Measurements from ENCODE around the gene PLIN5.

The PLIN5 gene

DNA sequence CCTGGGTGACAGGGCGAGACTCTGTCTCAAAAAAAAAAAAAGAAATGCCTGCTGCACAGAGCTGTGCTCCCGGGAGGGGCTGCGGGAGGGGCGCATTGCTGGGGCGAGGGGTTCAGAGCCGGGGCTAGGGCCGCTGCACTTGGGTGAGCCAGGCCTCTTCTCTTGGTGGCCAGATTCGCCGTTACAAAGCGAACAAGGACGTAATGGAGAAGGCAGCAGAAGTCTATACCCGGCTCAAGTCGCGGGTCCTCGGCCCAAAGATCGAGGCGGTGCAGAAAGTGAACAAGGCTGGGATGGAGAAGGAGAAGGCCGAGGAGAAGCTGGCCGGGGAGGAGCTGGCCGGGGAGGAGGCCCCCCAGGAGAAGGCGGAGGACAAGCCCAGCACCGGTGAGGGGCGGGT lies 35.7 kb downstream of the PLIN5 start:
- Histone ChIP-seq H3K4me2 (ENCODE audit: low read length) (no peak overlapping the region), H3K9ac (ENCODE audit: low read length) (no peak overlapping the region), H3K36me3 (ENCODE audit: control insufficient read depth, insufficient read depth, low read length) (peaks cover 9% of the 10 kb centered on the region), H3K27me3 (ENCODE audit: insufficient read depth, low read length, poor library complexity) (no peaks in the 10 kb centered on the region), H3K4me1 (ENCODE audit: control insufficient read depth, low read depth, low read length) (no peaks in the 10 kb centered on the region), H3K23ac (ENCODE audit: low read length) (no peak overlapping the region), H3K18ac (ENCODE audit: low read length) (no peak overlapping the region), H4K5ac (ENCODE audit: low read length) (no peak overlapping the region), H3K79me2 (ENCODE audit: control insufficient read depth, insufficient read depth, low read length) (no peaks in the 10 kb centered on the region), H3K27ac (ENCODE audit: low read depth, low read length) (no peak overlapping the region), H3K4ac (ENCODE audit: low read depth, low read length) (no peak overlapping the region), H2BK120ac (ENCODE audit: low read depth, low read length) (no peak overlapping the region), H3K56ac (ENCODE audit: low read length) (no peak overlapping the region), H2BK15ac (replicated peaks; ENCODE audit: low read depth) (no peak overlapping the region), H3K4me3 (ENCODE audit: low read length) (no peak overlapping the region), H2BK5ac (ENCODE audit: low read length) (no peak overlapping the region), H4K8ac (ENCODE audit: low read depth, low read length) (no peak overlapping the region), H3K79me1 (ENCODE audit: low read length) (no peaks in the 10 kb centered on the region), H2AK5ac (ENCODE audit: low read length) (no peak overlapping the region)
- no peak for DNase-seq
- no CpG with 5 or more reads among the region's 23 CpGs for WGBS (ENCODE audit: extremely low coverage, insufficient coverage, low lambda C conversion rate)

GRCh38 chr19:4498694-4499093 lies 36.3 kb downstream of the PLIN5 start:
- peaks cover 11% of the 10 kb centered on the region for H3K36me3 ChIP-seq (ENCODE audit: control insufficient read depth, insufficient read depth, low read length)
- no peak overlapping the region for H3K27ac ChIP-seq (ENCODE audit: low read depth, low read length)

GRCh38 chr19:4497770-4498389 lies 37.1 kb downstream of the PLIN5 start:
- Histone ChIP-seq H3K27ac (ENCODE audit: low read depth, low read length) (no peak overlapping the region), H2BK120ac (ENCODE audit: low read depth, low read length) (no peak overlapping the region), H3K79me2 (ENCODE audit: control insufficient read depth, insufficient read depth, low read length) (no peaks in the 10 kb centered on the region), H4K8ac (ENCODE audit: low read depth, low read length) (no peak overlapping the region), H3K18ac (ENCODE audit: low read length) (no peak overlapping the region), H3K4ac (ENCODE audit: low read depth, low read length) (no peak overlapping the region), H3K4me1 (ENCODE audit: control insufficient read depth, low read depth, low read length) (no peaks in the 10 kb centered on the region), H3K36me3 (ENCODE audit: control insufficient read depth, insufficient read depth, low read length) (peaks cover 12% of the 10 kb centered on the region), H3K27me3 (ENCODE audit: insufficient read depth, low read length, poor library complexity) (no peaks in the 10 kb centered on the region), H2BK15ac (replicated peaks; ENCODE audit: low read depth) (no peak overlapping the region), H3K56ac (ENCODE audit: low read length) (no peak overlapping the region), H3K4me2 (ENCODE audit: low read length) (no peak overlapping the region), H2BK5ac (ENCODE audit: low read length) (no peak overlapping the region), H2AK5ac (ENCODE audit: low read length) (no peak overlapping the region), H4K5ac (ENCODE audit: low read length) (no peak overlapping the region), H3K9ac (ENCODE audit: low read length) (no peak overlapping the region), H3K4me3 (ENCODE audit: low read length) (no peak overlapping the region), H3K79me1 (ENCODE audit: low read length) (no peaks in the 10 kb centered on the region), H3K23ac (ENCODE audit: low read length) (no peak overlapping the region)
- WGBS (ENCODE audit: extremely low coverage, insufficient coverage, low lambda C conversion rate) = no CpG with 5 or more reads among the region's 25 CpGs
- no peak for DNase-seq

More at GRCh38 chr19:4498694-4499093, 36.3 kb downstream of the PLIN5 start:
- H3K4me3 ChIP-seq (ENCODE audit: low read length) = no peak overlapping the region
- H4K5ac ChIP-seq (ENCODE audit: low read length) = no peak overlapping the region
- H3K9ac ChIP-seq (ENCODE audit: low read length) = no peak overlapping the region
- H3K23ac ChIP-seq (ENCODE audit: low read length) = no peak overlapping the region
- H3K18ac ChIP-seq (ENCODE audit: low read length) = no peak overlapping the region
- H4K8ac ChIP-seq (ENCODE audit: low read depth, low read length) = no peak overlapping the region
- no peaks in the 10 kb centered on the region for H3K4me1 ChIP-seq (ENCODE audit: control insufficient read depth, low read depth, low read length)
- no peaks in the 10 kb centered on the region for H3K27me3 ChIP-seq (ENCODE audit: insufficient read depth, low read length, poor library complexity)
- DNase-seq = no peak
- no peaks in the 10 kb centered on the region for H3K79me1 ChIP-seq (ENCODE audit: low read length)
- no peak overlapping the region for H3K4me2 ChIP-seq (ENCODE audit: low read length)
- no CpG with 5 or more reads among the region's 12 CpGs for WGBS (ENCODE audit: extremely low coverage, insufficient coverage, low lambda C conversion rate)
- H2BK5ac ChIP-seq (ENCODE audit: low read length) = no peak overlapping the region
- no peak overlapping the region for H2AK5ac ChIP-seq (ENCODE audit: low read length)
- no peak overlapping the region for H3K56ac ChIP-seq (ENCODE audit: low read length)
- no peak overlapping the region for H3K4ac ChIP-seq (ENCODE audit: low read depth, low read length)
- H3K79me2 ChIP-seq (ENCODE audit: control insufficient read depth, insufficient read depth, low read length) = no peaks in the 10 kb centered on the region
- no peak overlapping the region for H2BK120ac ChIP-seq (ENCODE audit: low read depth, low read length)
- H2BK15ac ChIP-seq (replicated peaks; ENCODE audit: low read depth) = no peak overlapping the region

GRCh38 chr19:4496304-4496703 lies 38.7 kb downstream of the PLIN5 start:
- Histone ChIP-seq H3K4ac (ENCODE audit: low read depth, low read length) (no peak overlapping the region), H4K8ac (ENCODE audit: low read depth, low read length) (no peak overlapping the region), H3K4me2 (ENCODE audit: low read length) (no peak overlapping the region), H2BK15ac (replicated peaks; ENCODE audit: low read depth) (no peak overlapping the region), H2AK5ac (ENCODE audit: low read length) (no peak overlapping the region), H3K27ac (ENCODE audit: low read depth, low read length) (no peak overlapping the region), H4K5ac (ENCODE audit: low read length) (no peak overlapping the region), H3K79me2 (ENCODE audit: control insufficient read depth, insufficient read depth, low read length) (no peaks in the 10 kb centered on the region), H3K56ac (ENCODE audit: low read length) (no peak overlapping the region), H3K79me1 (ENCODE audit: low read length) (peaks cover 2% of the 10 kb centered on the region), H3K9ac (ENCODE audit: low read length) (no peak overlapping the region), H3K27me3 (ENCODE audit: insufficient read depth, low read length, poor library complexity) (no peaks in the 10 kb centered on the region), H3K23ac (ENCODE audit: low read length) (no peak overlapping the region), H3K18ac (ENCODE audit: low read length) (no peak overlapping the region), H3K4me1 (ENCODE audit: control insufficient read depth, low read depth, low read length) (no peaks in the 10 kb centered on the region), H3K36me3 (ENCODE audit: control insufficient read depth, insufficient read depth, low read length) (peaks cover 15% of the 10 kb centered on the region), H2BK5ac (ENCODE audit: low read length) (no peak overlapping the region), H2BK120ac (ENCODE audit: low read depth, low read length) (no peak overlapping the region), H3K4me3 (ENCODE audit: low read length) (no peak overlapping the region)
- no peak for DNase-seq
- no CpG with 5 or more reads among the region's 18 CpGs for WGBS (ENCODE audit: extremely low coverage, insufficient coverage, low lambda C conversion rate)

- Histone ChIP-seq H3K4me3 (ENCODE audit: low read length) (no peak overlapping the region), H3K27ac (ENCODE audit: low read depth, low read length) (no peak overlapping the region), H3K23ac (ENCODE audit: low read length) (no peak overlapping the region), H2BK120ac (ENCODE audit: low read depth, low read length) (no peak overlapping the region), H3K4ac (ENCODE audit: low read depth, low read length) (no peak overlapping the region), H3K56ac (ENCODE audit: low read length) (no peak overlapping the region), H3K4me1 (ENCODE audit: control insufficient read depth, low read depth, low read length) (no peaks in the 10 kb centered on the region), H3K79me1 (ENCODE audit: low read length) (peaks cover 2% of the 10 kb centered on the region), H2BK15ac (replicated peaks; ENCODE audit: low read depth) (no peak overlapping the region), H4K8ac (ENCODE audit: low read depth, low read length) (no peak overlapping the region), H2AK5ac (ENCODE audit: low read length) (no peak overlapping the region), H3K4me2 (ENCODE audit: low read length) (no peak overlapping the region), H4K5ac (ENCODE audit: low read length) (no peak overlapping the region), H3K27me3 (ENCODE audit: insufficient read depth, low read length, poor library complexity) (no peaks in the 10 kb centered on the region), H3K18ac (ENCODE audit: low read length) (no peak overlapping the region), H3K79me2 (ENCODE audit: control insufficient read depth, insufficient read depth, low read length) (no peaks in the 10 kb centered on the region), H2BK5ac (ENCODE audit: low read length) (no peak overlapping the region), H3K36me3 (ENCODE audit: control insufficient read depth, insufficient read depth, low read length) (peaks cover 12% of the 10 kb centered on the region), H3K9ac (ENCODE audit: low read length) (no peak overlapping the region)
- no peak for DNase-seq
- WGBS (ENCODE audit: extremely low coverage, insufficient coverage, low lambda C conversion rate) = no CpG with 5 or more reads among the region's 12 CpGs
Observed at GRCh38 chr19:4495471-4495870, 39.6 kb downstream of the PLIN5 start.

DNA sequence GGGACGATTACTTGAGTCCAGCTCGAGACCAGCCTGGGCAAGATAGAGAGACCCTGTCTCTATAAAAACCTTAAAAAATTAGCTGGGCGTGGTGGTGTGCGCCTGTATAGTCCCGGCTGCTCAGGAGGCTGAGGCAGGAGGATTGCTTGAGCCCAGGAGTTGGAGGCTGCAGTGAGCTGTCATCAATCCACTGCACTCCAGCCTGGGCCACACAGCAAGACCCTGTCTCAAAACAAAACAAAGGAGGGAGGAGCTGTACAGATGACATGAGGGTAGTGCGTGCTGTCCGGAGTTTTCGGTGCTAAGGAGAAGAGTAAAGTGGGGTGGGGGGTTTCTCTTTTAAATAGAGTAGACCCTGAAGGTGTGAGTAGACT lies 40.3 kb downstream of the PLIN5 start:
- no peak overlapping the region for H3K4me3 ChIP-seq (ENCODE audit: low read length)
- DNase-seq = no peak
- H2BK5ac ChIP-seq (ENCODE audit: low read length) = no peak overlapping the region
- H2AK5ac ChIP-seq (ENCODE audit: low read length) = no peak overlapping the region
- no peaks in the 10 kb centered on the region for H3K4me1 ChIP-seq (ENCODE audit: control insufficient read depth, low read depth, low read length)
- H3K23ac ChIP-seq (ENCODE audit: low read length) = no peak overlapping the region
- no peak overlapping the region for H4K5ac ChIP-seq (ENCODE audit: low read length)
- no peak overlapping the region for H3K56ac ChIP-seq (ENCODE audit: low read length)
- H4K8ac ChIP-seq (ENCODE audit: low read depth, low read length) = no peak overlapping the region
- WGBS (ENCODE audit: extremely low coverage, insufficient coverage, low lambda C conversion rate) = no CpG with 5 or more reads among the region's 8 CpGs
- no peaks in the 10 kb centered on the region for H3K79me2 ChIP-seq (ENCODE audit: control insufficient read depth, insufficient read depth, low read length)
- no peak overlapping the region for H2BK120ac ChIP-seq (ENCODE audit: low read depth, low read length)
- no peak overlapping the region for H3K18ac ChIP-seq (ENCODE audit: low read length)
- H3K9ac ChIP-seq (ENCODE audit: low read length) = no peak overlapping the region
- peaks cover 2% of the 10 kb centered on the region for H3K79me1 ChIP-seq (ENCODE audit: low read length)
- peaks cover 13% of the 10 kb centered on the region for H3K36me3 ChIP-seq (ENCODE audit: control insufficient read depth, insufficient read depth, low read length)
- H3K4me2 ChIP-seq (ENCODE audit: low read length) = no peak overlapping the region
- H3K4ac ChIP-seq (ENCODE audit: low read depth, low read length) = no peak overlapping the region
- H3K27me3 ChIP-seq (ENCODE audit: insufficient read depth, low read length, poor library complexity) = no peaks in the 10 kb centered on the region
- H3K27ac ChIP-seq (ENCODE audit: low read depth, low read length) = no peak overlapping the region
- no peak overlapping the region for H2BK15ac ChIP-seq (replicated peaks; ENCODE audit: low read depth)

All from mesendoderm (in vitro differentiated cells).